Common myeloid progenitor, CD34-positive (primary cell): ENCODE data around the gene RPL28.
A peak's percentile ranks its signal among the peaks of the same experiment; 100 is the strongest.

ENCODE experiments used
- CTCF ChIA-PET: fragments of 350-600 bp; sonication (Branson Sonifier 250); formaldehyde crosslinking; loops from one replicate; lab custom pipeline; 2021; ENCODE audit warnings: antibody characterized with exemption; lab: Charles Lee
- POLR2A ChIA-PET: fragments of 350-600 bp; sonication (Branson Sonifier 250); formaldehyde crosslinking; loops from one replicate; lab custom pipeline; 2021; ENCODE audit warnings: antibody characterized with exemption; lab: Charles Lee
- DNase-seq, 3 donors: peaks; one replicate each; pipeline versions ENCODE4 v3.0.0 to v3.0.0-alpha.2; 2013
- H3K27ac ChIP-seq, 2 experiments: 1 replicate in 1 of 2; 2 replicates in 1 of 2; pipeline ENCODE4 v1.7.0; 2013; ENCODE audit warnings: inconsistent platforms in 2 of 2, low read length in 2 of 2, mild to moderate bottlenecking in 2 of 2, low read depth in 1 of 2, moderate library complexity in 1 of 2; ENCODE audit not compliant: severe bottlenecking in 2 of 2, insufficient read depth in 1 of 2, poor library complexity in 1 of 2
- H3K27me3 ChIP-seq, 5 experiments: replicated peaks in 2 of 5; 1 replicate in 3 of 5; 2 replicates in 2 of 5; pipeline versions ENCODE4 v1.6.1 to v1.7.0; 2013; ENCODE audit warnings: low read length in 4 of 5, mild to moderate bottlenecking in 2 of 5, moderate library complexity in 2 of 5, inconsistent platforms in 1 of 5; ENCODE audit not compliant: insufficient read depth in 5 of 5, control insufficient read depth in 4 of 5
- H3K36me3 ChIP-seq, 4 experiments: 1 replicate in 2 of 4; 2 replicates in 2 of 4; pipeline versions ENCODE4 v1.6.1 to v1.7.0; 2013; ENCODE audit warnings: low read length in 3 of 4, control low read depth in 1 of 4, mild to moderate bottlenecking in 1 of 4; ENCODE audit not compliant: control insufficient read depth in 4 of 4, insufficient read depth in 4 of 4
- H3K4me1 ChIP-seq, 4 experiments: 1 replicate in 3 of 4; 2 replicates in 1 of 4; pipeline versions ENCODE4 v1.6.1 to v1.7.1; 2013; ENCODE audit warnings: low read length in 3 of 4, mild to moderate bottlenecking in 3 of 4, control low read depth in 1 of 4, inconsistent platforms in 1 of 4, moderate library complexity in 1 of 4; ENCODE audit not compliant: control insufficient read depth in 4 of 4, insufficient read depth in 4 of 4; ENCODE audit errors: control extremely low read depth in 1 of 4
- H3K4me3 ChIP-seq, 7 experiments: 1 replicate in 4 of 7; 2 replicates in 3 of 7; pipeline versions ENCODE4 v1.5.1 to v1.7.0; 2013; ENCODE audit warnings: mild to moderate bottlenecking in 7 of 7, low read length in 6 of 7, moderate library complexity in 6 of 7, inconsistent platforms in 2 of 7, low read depth in 2 of 7, control low read depth in 1 of 7; ENCODE audit not compliant: insufficient read depth in 4 of 7, control insufficient read depth in 1 of 7; ENCODE audit errors: extremely low read depth in 1 of 7
- H3K9me3 ChIP-seq, 5 experiments: 1 replicate in 4 of 5; 2 replicates in 1 of 5; pipeline versions ENCODE4 v1.6.1 to v1.7.1; 2013; ENCODE audit warnings: low read length in 4 of 5, mild to moderate bottlenecking in 2 of 5, inconsistent platforms in 1 of 5, low read depth in 1 of 5, moderate library complexity in 1 of 5; ENCODE audit not compliant: control insufficient read depth in 4 of 5, insufficient read depth in 2 of 5; ENCODE audit errors: control extremely low read depth in 1 of 5
- WGBS: methylation state at CpG from one replicate; pipeline ENCODE4 v1.1.5; 2013; ENCODE audit not compliant: insufficient coverage; 5-methylcytosine and 5-hydroxymethylcytosine counted together

Gene RPL28

GRCh38 chr19:55373993-55374757, 11.6 kb upstream of the RPL28 start:
- WGBS: 48% methylated on average over 14 of the region's 31 CpGs
- ChIA-PET POLR2A (no interaction called here), CTCF (interaction anchor here (0.6 to 1.3 kb wide), 2 partner anchors 10 to 85 kb away, joined by 3 to 4 read pairs; no protein-coding TSS in a partner anchor)
- DNase-seq: no peak
- H3K27me3 ChIP-seq: peaks cover 0 to 81% (median 19%) of the 10 kb centered on the region in 5 experiments
- H3K4me1 ChIP-seq: peaks cover 0 to 22% (median 18%) of the 10 kb centered on the region in 4 experiments
- no peaks in the 10 kb centered on the region for H3K36me3 ChIP-seq
- H3K4me3 ChIP-seq: no peak overlapping the region
- H3K9me3 ChIP-seq: no peaks in the 10 kb centered on the region
- H3K27ac ChIP-seq: no peak overlapping the region

- ChIA-PET CTCF (no interaction called here), POLR2A (no interaction called here)
- H3K4me3 ChIP-seq: no peak within 1 kb of the TSS
- peaks cover 0 to 61% (median 12%) of the 10 kb centered on the region in 5 experiments for H3K27me3 ChIP-seq
- H3K36me3 ChIP-seq: no peaks in the 10 kb centered on the region
- no peaks in the 10 kb centered on the region for H3K9me3 ChIP-seq
- no peak for DNase-seq
- H3K27ac ChIP-seq: no peak within 1 kb of the TSS
- peaks cover 0 to 14% (median 12%) of the 10 kb centered on the region in 4 experiments for H3K4me1 ChIP-seq
- 67% methylated on average over 15 of the region's 21 CpGs for WGBS
These were observed 9.3 kb upstream of the RPL28 start, which contains the start of gene TMEM190 for GRCh38 chr19:55376241-55376933. TSS of gene TMEM190 (plus strand) at chr19:55376826. CDS start at chr19:55376854, 28 bp downstream.

- ChIA-PET CTCF (interaction anchor here (0.5 kb wide), 1 partner anchor 18 kb away, joined by 3 read pairs; no protein-coding TSS in a partner anchor), POLR2A (no interaction called here)
- Histone ChIP-seq H3K27me3 (peaks cover 0 to 51% (median 6%) of the 10 kb centered on the region in 5 experiments), H3K9me3 (no peaks in the 10 kb centered on the region), H3K4me1 (peaks cover 0 to 12% (median 8%) of the 10 kb centered on the region in 4 experiments), H3K27ac (no peak overlapping the region), H3K4me3 (no peak overlapping the region), H3K36me3 (no peaks in the 10 kb centered on the region)
- 64% methylated on average over 43 of the region's 43 CpGs for WGBS
- no peak for DNase-seq
These were observed 8.2 kb upstream of the RPL28 start for GRCh38 chr19:55377356-55378131.

GRCh38 chr19:55379174-55379573, 6.6 kb upstream of the RPL28 start:
- WGBS: 100% methylated on average over 1 of the region's 11 CpGs
- Histone ChIP-seq H3K27ac (no peak overlapping the region), H3K36me3 (no peaks in the 10 kb centered on the region), H3K27me3 (peaks cover 0 to 35% (median 6%) of the 10 kb centered on the region in 5 experiments), H3K4me3 (no peak overlapping the region), H3K4me1 (peaks cover 0 to 15% (median 11%) of the 10 kb centered on the region in 4 experiments), H3K9me3 (no peaks in the 10 kb centered on the region)
- no peak for DNase-seq
- ChIA-PET POLR2A (no interaction called here), CTCF (no interaction called here)

GRCh38 chr19:55382013-55382412, 3.7 kb upstream of the RPL28 start:
- DNase-seq: no peak

GRCh38 chr19:55382522-55383054, 3.1 kb upstream of the RPL28 start:
- H3K4me3 ChIP-seq: peak overlapping the region in 2 of 7 experiments; percentile 60 to 99
- ChIA-PET POLR2A (interaction anchor here (0.5 to 1.4 kb wide), 2 partner anchors 81 to 113 kb away, joined by 3 read pairs; no protein-coding TSS in a partner anchor), CTCF (interaction anchor here (0.8 to 3.1 kb wide), 9 partner anchors 30 to 181 kb away, joined by 3 to 37 read pairs (median 5); partner anchors contain the start of gene KMT5C)

More at GRCh38 chr19:55382013-55382412, 3.7 kb upstream of the RPL28 start:
- POLR2A ChIA-PET: no interaction called here
- peaks cover 0 to 34% (median 33%) of the 10 kb centered on the region in 4 experiments for H3K4me1 ChIP-seq
- no peak overlapping the region for H3K27ac ChIP-seq
- CTCF ChIA-PET: no interaction called here
- 92% methylated on average over 5 of the region's 5 CpGs for WGBS
- no peak overlapping the region for H3K4me3 ChIP-seq
- peaks cover 0 to 9% (median 0%) of the 10 kb centered on the region in 5 experiments for H3K27me3 ChIP-seq
- H3K36me3 ChIP-seq: peaks cover 0 to 7% (median 4%) of the 10 kb centered on the region in 4 experiments
- H3K9me3 ChIP-seq: no peaks in the 10 kb centered on the region

More at GRCh38 chr19:55382522-55383054, 3.1 kb upstream of the RPL28 start:
- H3K9me3 ChIP-seq: no peaks in the 10 kb centered on the region
- 100% methylated on average over 1 of the region's 3 CpGs for WGBS
- H3K4me1 ChIP-seq: peaks cover 0 to 39% (median 38%) of the 10 kb centered on the region in 4 experiments
- DNase-seq: no peak
- peak overlapping the region in 1 of 2 experiments; percentile 58 for H3K27ac ChIP-seq
- H3K36me3 ChIP-seq: peaks cover 2 to 13% (median 10%) of the 10 kb centered on the region in 4 experiments
- peaks cover 0 to 5% (median 0%) of the 10 kb centered on the region in 5 experiments for H3K27me3 ChIP-seq
